Breast epithelium (tissue), 4 donors: ENCODE results near the gene GIPC2. TPM values are rescaled to one million over a fixed set of nuclear protein-coding genes. Genes with fewer than 3 reads are reported as not detected.

Experiments used
- DNase-seq, 2 donors: peaks; one replicate each; pipeline ENCODE4 v3.0.0-alpha.2; 2019; ENCODE audit warnings: low spot score in 2 of 2
- H3K27ac ChIP-seq, 2 donors: fragments of 200-600 bp; sonication (generic) in 1 of 2; one replicate each; pipeline ENCODE4 v1.5.1; 2016 to 2019; ENCODE audit warnings: mild to moderate bottlenecking in 1 of 2
- H3K27me3 ChIP-seq, 2 donors: fragments of 200-600 bp; sonication (generic) in 1 of 2; one replicate each; pipeline versions ENCODE4 v1.5.1 to v1.6.0; 2017 to 2019; ENCODE audit warnings: control low read depth in 1 of 2, mild to moderate bottlenecking in 1 of 2
- H3K36me3 ChIP-seq: fragments of 200-600 bp; one replicate; pipeline ENCODE4 v1.5.1; 2019
- H3K4me1 ChIP-seq, 2 donors: fragments of 200-600 bp; sonication (generic); one replicate each; pipeline ENCODE4 v1.5.1; 2016 to 2019; ENCODE audit warnings: control low read depth in 1 of 2
- H3K4me3 ChIP-seq, 3 donors: fragments of 200-600 bp; sonication (generic); 1 replicate in 2 of 3; 2 replicates in 1 of 3; pipeline ENCODE4 v1.5.1; 2016 to 2019; ENCODE audit warnings: mild to moderate bottlenecking in 3 of 3, moderate library complexity in 2 of 3
- H3K9me3 ChIP-seq, 2 donors: fragments of 200-600 bp; sonication (generic) in 1 of 2; one replicate each; pipeline ENCODE4 v1.5.1; 2016 to 2019; ENCODE audit warnings: control low read depth in 1 of 2
- POLR2A ChIP-seq: fragments of 450-650 bp; IDR thresholded peaks from one replicate; pipeline ENCODE4 v1.6.1; 2016; ENCODE audit warnings: antibody characterized with exemption, mild to moderate bottlenecking, moderate library complexity
- POLR2AphosphoS5 ChIP-seq, 3 donors: sonication (generic); formaldehyde crosslinking; IDR thresholded peaks; one replicate each; pipeline ENCODE4 v1.6.1; 2017; ENCODE audit warnings: antibody characterized with exemption in 3 of 3
- intact Hi-C: fragments of 100-400 bp; cut with DNase I; formaldehyde crosslinking; loops from one replicate; pipeline ENCODE4 v1.15.1; 2023; ENCODE audit warnings: low total_unique reads
- total RNA-seq, 3 donors: library from RNA; depleted of rRNA; stranded (reverse); fragments of >200 nt; gene quantifications; one replicate each; pipeline ENCODE4 v1.1.0, GENCODE V29; 2016
- TF ChIP-seq, protein P1 (sequence below), 3 donors: fragments of 450-650 bp; IDR thresholded peaks; one replicate each; pipeline ENCODE4 v1.5.1; 2016 to 2017; ENCODE audit warnings: antibody characterized with exemption in 3 of 3, mild to moderate bottlenecking in 3 of 3, moderate library complexity in 3 of 3

GIPC2 gene
- total RNA-seq, 3 donors from 2014 or later, result 2.6 to 3.6 (median 2.6) TPM

DNA sequence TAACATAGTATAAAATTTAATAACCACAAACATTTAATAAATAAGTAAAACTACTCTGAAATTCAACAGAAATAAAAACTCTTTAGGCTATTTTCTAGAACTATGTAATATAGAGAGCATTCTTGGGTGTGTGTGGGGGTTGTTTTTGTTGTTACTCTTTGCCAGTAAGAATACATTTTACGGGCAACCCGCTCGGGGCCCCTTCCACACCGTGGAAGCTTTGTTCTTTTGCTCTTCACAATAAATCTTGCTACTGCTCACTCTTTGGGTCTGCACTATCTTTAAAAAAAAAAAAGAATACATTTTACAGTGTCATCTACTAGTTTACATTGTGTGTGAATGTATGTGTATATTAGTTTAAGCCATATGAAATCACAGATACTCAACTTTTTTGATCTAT is 16.0 kb upstream of the GIPC2 start:
- no peaks in the 10 kb centered on the region for H3K9me3 ChIP-seq
- no peak overlapping the region for H3K4me3 ChIP-seq
- DNase-seq, result no peak
- H3K27me3 ChIP-seq, result no peaks in the 10 kb centered on the region
- TF ChIP-seq POLR2AphosphoS5 (IDR thresholded peaks at IDR 0.05), result no peak
- no peaks in the 10 kb centered on the region for H3K36me3 ChIP-seq
- no peak overlapping the region for H3K27ac ChIP-seq
- intact Hi-C loops, result no loop called here
- no peaks in the 10 kb centered on the region for H3K4me1 ChIP-seq

DNA sequence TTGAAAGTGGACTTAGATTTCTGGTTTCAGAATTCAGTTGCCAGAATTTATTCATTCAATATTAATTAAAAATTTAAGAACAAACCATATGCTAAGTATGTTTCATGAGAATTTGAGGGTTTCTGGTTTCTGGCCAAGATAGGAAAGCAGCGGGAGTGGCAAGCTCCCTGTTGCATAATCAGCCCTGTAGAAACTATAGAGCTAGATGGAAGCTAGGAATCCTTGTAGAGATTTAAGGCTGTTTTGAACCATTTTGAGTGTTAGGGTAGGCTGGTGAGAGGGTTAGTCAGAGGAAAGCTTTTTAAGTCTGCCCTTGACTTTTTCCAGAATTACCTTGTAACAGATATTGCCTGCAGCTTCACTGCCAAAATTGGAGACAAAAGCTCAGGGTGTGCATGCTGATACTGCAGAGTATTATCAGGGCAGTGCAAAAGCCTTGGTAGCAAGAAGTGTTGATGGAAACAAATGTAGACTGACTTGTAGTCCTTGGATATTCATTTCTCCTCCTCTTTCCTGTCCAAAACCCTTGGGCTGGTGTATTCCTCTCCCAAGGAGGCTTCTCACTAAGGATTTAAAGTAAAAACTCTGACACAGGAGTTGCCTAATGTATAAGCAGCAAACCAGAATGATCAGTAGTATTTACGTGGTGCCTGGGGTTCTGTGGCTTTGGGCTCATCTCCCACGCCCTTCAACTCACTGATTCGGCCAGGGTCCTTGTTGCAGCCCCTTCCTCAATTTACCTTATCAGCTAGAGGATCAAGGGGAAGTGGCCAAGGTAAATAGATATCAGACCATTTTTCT is 12.6 kb upstream of the GIPC2 start:
- H3K27me3 ChIP-seq, result no peaks in the 10 kb centered on the region
- no peak for DNase-seq
- H3K9me3 ChIP-seq, result no peaks in the 10 kb centered on the region
- H3K4me1 ChIP-seq, result no peaks in the 10 kb centered on the region
- H3K27ac ChIP-seq, result no peak overlapping the region
- H3K36me3 ChIP-seq, result no peaks in the 10 kb centered on the region
- no peak overlapping the region for H3K4me3 ChIP-seq
- TF ChIP-seq, protein P1, sequence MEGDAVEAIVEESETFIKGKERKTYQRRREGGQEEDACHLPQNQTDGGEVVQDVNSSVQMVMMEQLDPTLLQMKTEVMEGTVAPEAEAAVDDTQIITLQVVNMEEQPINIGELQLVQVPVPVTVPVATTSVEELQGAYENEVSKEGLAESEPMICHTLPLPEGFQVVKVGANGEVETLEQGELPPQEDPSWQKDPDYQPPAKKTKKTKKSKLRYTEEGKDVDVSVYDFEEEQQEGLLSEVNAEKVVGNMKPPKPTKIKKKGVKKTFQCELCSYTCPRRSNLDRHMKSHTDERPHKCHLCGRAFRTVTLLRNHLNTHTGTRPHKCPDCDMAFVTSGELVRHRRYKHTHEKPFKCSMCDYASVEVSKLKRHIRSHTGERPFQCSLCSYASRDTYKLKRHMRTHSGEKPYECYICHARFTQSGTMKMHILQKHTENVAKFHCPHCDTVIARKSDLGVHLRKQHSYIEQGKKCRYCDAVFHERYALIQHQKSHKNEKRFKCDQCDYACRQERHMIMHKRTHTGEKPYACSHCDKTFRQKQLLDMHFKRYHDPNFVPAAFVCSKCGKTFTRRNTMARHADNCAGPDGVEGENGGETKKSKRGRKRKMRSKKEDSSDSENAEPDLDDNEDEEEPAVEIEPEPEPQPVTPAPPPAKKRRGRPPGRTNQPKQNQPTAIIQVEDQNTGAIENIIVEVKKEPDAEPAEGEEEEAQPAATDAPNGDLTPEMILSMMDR (IDR thresholded peaks at IDR 0.05), result no peak
- TF ChIP-seq POLR2AphosphoS5 (IDR thresholded peaks at IDR 0.05), result no peak
- no peak for TF ChIP-seq POLR2A
- intact Hi-C loops, result no loop called here

DNA sequence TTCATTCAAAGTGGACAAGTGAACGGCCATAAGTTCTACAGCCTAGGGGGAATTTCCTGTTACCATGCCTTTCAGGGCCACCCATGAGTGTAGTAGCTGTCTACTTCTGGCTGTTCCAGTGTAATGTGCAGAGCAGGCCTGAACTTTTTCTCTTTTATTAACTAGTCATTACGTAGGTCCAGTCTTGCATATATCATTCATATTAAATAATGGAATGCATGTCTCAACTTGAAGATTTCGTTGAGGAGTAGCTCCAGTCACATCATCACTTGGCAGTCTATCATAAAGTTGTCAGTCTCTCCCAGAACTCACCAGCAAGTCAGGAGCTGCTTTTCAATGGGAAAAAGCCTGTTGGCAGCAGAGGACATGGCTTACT is 12.0 kb upstream of the GIPC2 start:
- TF ChIP-seq POLR2A, result no peak
- TF ChIP-seq POLR2AphosphoS5 (IDR thresholded peaks at IDR 0.05), result no peak
- Histone ChIP-seq H3K4me1 (no peaks in the 10 kb centered on the region), H3K27ac (no peak overlapping the region), H3K36me3 (no peaks in the 10 kb centered on the region), H3K27me3 (no peaks in the 10 kb centered on the region), H3K4me3 (no peak overlapping the region), H3K9me3 (no peaks in the 10 kb centered on the region)
- DNase-seq, result no peak
- intact Hi-C loops, result no loop called here

DNA sequence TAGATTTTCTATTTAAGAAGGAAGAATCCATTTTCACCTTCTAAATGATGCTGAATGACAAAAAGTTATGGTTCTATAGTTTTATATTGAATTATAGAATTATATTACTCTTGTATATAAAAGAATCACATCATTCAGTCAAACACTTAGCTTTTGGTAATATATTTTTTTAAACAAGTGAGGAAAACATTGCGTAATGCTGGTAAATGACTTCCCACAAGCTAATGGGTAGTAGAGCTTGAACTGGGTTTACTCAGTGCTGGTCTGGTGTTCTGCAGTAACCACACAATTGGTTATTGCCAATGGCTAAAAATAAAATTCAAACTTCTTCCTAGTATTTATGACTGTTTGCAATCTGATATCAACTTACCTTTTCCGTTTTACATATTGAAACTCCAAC is 10.6 kb upstream of the GIPC2 start:
- TF ChIP-seq, protein P1 (IDR thresholded peaks at IDR 0.05), result no peak
- TF ChIP-seq POLR2AphosphoS5 (IDR thresholded peaks at IDR 0.05) (no peak), POLR2A (no peak)
- H3K36me3 ChIP-seq, result no peaks in the 10 kb centered on the region
- DNase-seq, result no peak
- no peak overlapping the region for H3K4me3 ChIP-seq
- H3K4me1 ChIP-seq, result no peaks in the 10 kb centered on the region
- no peaks in the 10 kb centered on the region for H3K27me3 ChIP-seq
- no peak overlapping the region for H3K27ac ChIP-seq
- H3K9me3 ChIP-seq, result no peaks in the 10 kb centered on the region
- intact Hi-C loops, result no loop called here

DNA sequence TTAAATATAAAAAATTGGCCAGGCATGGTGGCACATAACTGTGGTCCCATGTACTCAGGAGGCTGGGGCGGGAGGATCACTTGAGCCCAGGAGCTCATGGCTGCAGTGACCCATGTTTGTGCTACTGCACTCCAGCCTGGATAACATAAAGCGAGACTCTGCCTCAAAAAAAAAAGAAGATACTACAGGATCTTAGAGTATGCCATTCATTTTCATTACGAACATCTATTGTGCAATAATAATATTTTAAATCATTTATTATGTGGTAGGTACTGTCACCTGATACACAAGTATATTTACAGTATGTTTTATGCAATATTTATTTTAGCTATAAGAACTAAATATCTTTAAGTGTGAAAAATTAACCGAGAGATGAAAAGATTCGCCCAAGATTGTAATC is 9.3 kb upstream of the GIPC2 start:
- Histone ChIP-seq H3K9me3 (no peaks in the 10 kb centered on the region), H3K4me1 (no peaks in the 10 kb centered on the region), H3K27ac (no peak overlapping the region), H3K4me3 (no peak overlapping the region), H3K27me3 (no peaks in the 10 kb centered on the region), H3K36me3 (no peaks in the 10 kb centered on the region)
- no peak for TF ChIP-seq POLR2AphosphoS5 (IDR thresholded peaks at IDR 0.05)
- TF ChIP-seq POLR2A, result no peak
- TF ChIP-seq, protein P1 (IDR thresholded peaks at IDR 0.05), result no peak
- DNase-seq, result no peak
- intact Hi-C loops, result no loop called here

DNA sequence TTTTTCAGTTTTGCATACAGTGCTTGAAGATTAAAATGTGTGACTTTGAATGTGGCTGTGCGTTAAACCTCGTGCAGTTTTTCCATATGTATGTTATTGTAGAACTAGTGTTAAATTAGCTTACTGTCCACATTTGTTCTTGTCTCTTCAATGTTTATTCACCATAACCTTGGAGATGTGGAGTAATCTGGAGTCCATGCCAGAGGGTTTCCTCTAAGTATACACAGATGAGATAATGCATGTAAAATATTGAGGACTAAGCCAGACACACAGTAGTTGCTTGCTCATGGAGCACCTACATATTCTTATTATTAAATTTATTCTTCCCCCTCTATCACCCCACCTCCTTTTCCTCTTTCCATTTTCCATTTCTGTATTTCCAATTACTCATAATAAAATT is 7.7 kb upstream of the GIPC2 start:
- Histone ChIP-seq H3K9me3 (no peaks in the 10 kb centered on the region), H3K36me3 (no peaks in the 10 kb centered on the region), H3K27me3 (no peaks in the 10 kb centered on the region), H3K27ac (no peak overlapping the region), H3K4me1 (no peaks in the 10 kb centered on the region), H3K4me3 (no peak overlapping the region)
- DNase-seq, result no peak
- intact Hi-C loops, result no loop called here
- TF ChIP-seq, protein P1 (IDR thresholded peaks at IDR 0.05), result no peak
- TF ChIP-seq POLR2AphosphoS5 (IDR thresholded peaks at IDR 0.05) (no peak), POLR2A (no peak)
